NOMO-1 (cell line): ENCODE measurements around the gene BRINP2.

Source experiments
- DNase-seq, 2 experiments: peaks; one replicate each; lab custom pipeline; 2025; ENCODE audit not compliant: unreplicated experiment in 2 of 2; lab: John Stamatoyannopoulos, UW

BRINP2 gene

DNA sequence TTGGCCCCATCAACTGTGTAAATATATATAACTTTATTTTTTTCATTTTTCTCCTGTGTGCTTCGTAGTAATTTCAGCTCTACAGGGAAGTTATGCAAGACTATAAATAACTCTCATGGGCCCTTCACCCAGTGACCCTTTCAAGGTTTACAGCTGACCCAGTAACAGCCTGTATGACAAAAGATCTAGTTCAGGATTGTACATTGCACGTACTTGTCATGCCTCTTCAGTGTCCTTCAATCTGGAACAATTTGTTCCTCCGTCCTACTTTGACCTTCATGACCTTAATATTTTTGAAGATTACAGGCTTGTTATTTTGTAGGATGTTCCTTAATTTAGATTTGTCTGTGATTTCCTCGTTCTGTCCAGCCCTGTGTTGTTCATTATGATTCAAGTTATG lies 40.5 kb downstream of the BRINP2 start:
- peak in 1 of 2 experiments; percentile 2 for DNase-seq

DNA sequence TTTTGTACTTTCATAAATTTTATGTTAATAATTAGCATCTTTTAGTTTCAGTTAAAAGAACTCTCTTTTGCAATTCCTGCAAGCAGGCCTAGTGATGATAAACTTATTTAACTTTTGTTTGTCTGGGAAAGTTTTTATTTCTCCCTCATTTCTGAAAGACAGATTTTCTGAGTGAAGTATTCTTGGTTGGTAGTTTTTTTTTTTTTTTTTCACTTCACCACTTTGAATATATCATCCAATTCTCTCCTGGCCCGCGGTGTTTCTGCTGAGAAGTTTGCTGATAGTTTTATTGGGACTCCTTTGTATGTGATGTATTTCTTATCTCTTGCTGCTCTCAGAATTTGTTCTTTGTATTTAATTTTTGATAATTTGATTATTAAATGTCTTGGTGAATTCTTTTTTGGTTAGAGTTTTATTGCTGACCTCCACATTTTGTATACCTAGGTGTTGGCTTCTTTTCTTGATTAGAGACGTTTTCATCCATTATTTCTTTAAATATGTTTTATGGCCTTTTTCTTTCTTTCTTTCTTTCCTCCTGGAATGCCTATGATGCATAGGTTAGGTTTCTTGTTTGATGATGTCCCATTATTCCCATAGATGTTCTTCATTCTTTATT lies 45.9 kb downstream of the BRINP2 start:
- no peak for DNase-seq

DNA sequence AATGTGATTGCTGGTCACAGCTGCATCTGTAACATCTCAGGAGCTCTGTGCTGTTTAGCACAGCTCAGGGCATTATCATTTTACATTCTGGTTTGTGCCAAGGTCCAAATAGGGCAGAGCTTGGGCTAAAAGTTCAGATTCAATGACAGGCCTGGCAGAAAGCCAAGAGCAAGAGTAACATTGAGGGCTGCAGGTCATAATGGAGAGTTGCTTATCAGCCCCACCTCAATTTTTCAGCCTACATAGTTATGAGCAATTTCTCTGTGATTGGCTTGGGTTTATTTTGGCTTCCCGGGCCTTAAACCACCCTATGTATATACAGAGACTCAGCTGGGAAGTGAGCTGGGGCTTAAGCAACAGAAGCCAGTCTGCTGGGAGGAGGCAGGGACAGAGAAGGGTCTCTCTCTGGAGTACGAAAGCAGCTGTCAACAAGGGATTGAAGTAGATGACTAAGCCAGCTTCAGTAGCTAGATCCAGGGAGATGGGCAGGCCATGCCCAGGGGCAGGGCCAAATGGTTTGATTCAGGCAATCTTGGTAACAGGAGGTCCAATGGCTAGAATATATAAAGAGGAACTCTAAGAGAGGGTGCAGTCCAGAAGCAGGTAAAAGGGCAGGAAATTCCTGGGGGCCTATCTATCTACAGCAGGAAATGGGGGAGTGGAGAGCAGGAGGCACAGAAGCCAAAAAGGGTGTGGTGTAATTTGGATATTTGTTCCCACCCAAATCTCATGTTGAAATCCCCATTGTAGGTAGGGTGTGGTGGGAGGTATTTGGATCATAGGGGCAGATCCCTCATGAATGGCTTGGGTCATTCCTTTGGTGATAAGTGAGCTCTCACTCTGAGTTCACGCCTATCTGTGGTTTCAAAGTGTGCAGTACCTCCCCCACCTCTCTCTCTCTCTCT lies 49.0 kb downstream of the BRINP2 start:
- no peak for DNase-seq

DNA sequence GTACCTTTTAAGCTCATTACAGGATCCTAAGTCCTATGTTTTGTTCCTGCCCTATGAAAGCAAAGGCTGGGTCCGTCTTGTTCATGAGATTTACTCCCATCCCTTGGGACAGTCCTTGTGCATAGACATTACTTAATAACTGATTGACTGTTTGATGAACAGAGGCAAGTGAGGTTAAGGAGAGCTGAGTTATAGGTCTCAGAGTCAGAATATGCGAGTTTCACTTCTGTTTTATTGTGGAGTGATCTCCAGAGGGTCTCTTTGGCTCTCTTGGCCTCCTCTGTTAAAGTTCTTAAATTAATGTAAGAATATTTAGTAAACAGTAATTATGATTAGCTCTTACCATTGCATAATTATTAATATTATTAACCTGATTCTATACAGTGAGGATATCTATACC lies 52.6 kb downstream of the BRINP2 start:
- no peak for DNase-seq

DNA sequence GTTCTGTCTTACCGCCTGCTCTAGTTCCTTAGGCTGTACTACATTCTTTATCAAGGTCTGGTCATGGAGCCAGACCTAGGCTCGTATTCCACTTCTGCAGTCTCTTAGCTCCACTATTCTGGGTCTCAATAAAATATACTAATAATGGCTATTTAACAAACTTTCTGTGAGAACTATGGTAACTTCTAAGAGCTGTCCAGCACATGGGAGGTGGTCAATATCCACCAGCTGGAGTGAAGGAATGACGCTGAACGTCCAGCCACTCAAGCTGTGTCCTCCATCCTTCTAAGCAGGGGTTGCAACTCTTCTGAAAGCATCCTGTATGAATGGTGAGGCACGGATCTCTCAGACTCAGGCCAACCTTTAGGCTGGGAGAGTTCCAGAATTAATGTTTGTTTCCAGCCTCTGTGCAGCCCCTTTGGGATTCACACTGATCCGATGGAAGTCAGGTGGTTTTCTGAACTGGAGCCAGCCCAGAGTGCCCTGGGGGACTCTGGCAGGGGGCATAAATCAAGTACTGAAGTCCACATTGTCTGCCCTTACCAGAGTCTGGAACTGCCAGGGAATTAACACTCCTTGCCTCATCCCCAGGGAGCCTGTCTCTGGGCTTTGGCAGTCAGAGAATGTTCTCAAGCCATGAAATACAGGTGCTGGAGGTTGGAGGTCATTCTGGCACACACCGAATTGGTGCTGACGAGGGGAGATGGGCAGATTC lies 57.4 kb downstream of the BRINP2 start:
- DNase-seq = no peak

DNA sequence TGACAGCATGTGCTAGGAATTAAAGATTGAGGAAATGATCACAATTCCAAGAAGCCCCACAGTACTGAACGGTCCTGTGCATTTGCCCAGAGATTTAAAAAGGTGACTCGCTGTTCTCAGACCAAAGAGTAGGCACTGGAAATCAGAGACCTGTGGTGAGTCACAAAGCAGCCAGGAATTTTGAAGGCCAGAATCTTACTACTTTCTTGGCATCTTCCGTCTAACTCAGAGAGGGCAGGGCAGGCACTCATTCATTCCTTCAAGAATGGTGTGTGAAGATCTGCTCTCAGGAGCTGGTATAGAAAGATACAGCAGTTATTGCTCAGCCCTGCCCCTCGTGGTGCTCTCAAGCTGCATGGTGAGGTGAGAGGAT lies 57.9 kb downstream of the BRINP2 start:
- DNase-seq = no peak

DNA sequence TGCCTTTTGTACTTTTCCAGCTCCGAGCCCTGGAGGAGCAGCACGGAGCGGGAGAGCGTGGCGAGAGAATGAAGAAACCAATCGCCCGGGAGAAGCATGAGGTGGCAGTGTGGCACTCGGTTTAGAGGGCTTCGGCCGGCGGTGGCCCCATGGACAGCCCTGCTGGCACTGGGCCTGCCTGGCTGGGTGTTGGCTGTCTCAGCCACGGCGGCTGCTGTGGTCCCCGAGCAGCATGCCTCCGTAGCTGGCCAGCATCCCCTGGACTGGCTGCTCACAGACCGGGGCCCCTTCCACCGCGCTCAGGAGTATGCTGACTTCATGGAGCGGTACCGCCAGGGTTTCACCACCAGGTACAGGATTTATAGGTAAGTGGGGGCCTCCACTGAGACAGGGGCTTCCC lies 59.0 kb downstream of the BRINP2 start:
- no peak for DNase-seq

DNA sequence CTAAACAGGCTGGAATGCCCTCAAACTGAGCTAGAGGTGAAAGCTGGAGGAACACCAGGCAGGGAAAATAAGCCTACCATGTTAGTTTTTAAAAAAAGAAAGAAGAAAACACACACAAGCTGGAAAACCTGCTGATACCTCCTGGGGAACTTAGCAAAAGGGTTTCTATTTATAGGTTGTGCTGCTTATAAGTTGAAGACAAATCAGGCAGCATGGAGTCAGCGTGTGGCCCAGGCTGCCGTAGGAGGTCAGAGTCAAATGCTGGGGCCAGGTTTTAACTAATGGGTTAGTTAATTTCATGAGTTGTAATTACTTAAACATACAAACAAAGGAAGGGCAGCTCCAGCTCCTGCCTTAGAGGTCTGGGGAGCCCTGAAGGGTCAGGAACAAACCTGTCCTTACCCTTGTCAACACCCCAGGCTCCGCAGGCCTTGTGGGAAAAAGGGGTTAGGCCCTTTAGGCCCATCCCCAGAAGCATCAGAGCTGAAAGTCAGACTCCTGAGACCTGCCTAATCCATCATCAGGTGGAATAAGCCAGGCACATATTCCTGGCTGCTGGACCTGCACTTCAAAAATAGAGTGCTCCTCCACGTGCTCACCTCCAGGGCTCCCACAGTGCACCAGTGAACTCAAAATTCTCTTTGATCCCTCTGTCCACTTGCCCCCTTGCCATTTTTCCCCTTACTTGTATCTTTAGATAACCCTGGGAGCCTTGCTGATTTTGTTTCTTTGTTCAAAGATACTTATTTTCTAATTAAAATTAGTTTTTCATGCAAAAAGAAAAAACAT lies 59.7 kb downstream of the BRINP2 start:
- DNase-seq = no peak

DNA sequence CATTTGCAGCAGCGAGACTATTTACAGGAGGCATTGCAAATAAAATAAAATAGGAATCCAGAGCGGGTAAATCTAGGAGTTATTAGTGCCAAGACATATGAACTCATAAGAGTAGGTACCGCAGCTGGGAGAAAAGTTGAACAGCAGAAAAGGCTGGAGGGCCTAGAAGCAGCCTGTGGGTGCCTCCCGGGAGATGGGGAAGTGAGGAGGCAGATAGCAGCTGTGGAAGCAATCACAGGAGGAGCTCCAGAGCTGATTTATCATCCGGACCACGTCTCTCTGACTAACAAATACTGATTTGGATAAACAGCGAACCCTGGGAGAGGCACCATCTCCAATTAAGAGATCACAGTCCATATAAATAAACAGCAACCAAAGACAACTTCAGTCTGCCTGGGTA lies 64.6 kb downstream of the BRINP2 start:
- no peak for DNase-seq

DNA sequence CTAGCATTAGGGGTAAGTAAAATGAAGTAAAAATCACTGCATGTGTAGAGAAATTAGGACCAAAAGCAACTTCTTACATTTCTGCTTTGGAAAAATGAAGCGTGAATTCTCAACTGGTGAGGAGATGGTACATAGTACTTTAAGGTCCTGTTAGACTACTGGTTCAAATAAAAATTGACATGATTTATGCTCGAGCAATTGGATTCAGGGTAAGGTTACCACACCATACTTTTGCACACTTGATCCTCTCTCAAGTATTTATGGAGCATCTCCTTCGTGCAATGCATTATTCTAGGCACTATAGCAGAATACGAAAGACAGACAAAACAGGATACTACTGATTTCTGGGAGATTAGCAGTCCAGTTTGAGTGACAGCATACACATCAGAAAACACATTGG lies 66.2 kb downstream of the BRINP2 start:
- DNase-seq = no peak

DNA sequence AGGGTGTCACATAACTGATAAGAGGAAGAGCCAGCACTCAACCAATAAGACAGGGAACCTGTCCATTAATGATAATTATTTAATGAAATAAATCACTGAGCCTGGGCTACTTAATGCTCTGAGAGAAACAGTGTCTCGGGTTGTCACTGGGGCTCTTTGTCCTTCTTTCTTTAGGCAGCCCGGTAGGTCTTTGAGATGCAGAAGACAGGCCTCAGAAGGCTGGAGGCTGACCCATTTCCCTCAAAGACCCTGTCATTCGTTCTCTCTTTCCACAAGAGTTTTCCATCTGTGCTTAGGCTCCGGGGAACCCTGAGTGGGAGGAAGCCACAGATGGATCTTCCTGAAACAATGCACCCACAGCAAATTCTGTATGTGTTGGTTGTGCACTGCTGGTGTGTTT lies 68.2 kb downstream of the BRINP2 start:
- DNase-seq = no peak

DNA sequence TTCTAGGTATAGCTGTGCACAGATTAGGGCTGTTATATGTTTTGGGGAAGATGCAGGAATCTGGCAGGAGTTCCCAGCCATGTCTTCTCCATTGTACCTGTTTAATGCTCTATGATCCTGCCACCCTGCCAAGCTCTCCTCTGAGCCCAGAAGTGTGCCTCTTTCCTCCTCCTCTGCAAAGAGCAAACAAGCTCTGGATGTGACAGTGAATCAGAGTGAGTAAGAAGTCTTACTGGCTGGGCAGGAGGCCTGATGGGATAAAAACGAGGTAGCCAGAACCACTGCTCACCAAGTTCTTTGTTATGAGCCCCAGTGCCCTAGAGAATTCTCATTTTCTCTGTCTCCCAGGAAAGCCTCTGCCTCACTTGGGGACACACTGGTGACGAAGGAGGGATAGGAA lies 69.0 kb downstream of the BRINP2 start:
- DNase-seq = no peak

DNA sequence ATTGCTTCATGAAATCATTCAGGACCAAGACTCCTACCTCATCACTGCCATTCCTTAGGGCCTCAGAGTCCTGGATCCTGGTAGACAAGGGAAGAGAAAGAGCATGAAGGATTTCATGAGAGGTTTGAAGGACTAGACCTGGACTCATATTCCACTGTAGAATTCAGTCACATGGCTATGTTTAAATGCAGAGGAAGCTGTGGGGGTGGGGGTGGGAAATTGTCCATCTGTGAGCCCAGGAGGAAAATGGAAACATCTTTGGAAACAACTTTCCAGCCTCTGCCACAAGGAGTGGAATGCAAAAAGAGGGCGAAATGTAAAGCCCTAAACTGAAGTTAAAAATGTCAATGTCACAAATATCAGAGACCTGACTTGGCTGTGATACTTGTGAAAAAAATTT lies 73.0 kb downstream of the BRINP2 start:
- DNase-seq = no peak

DNA sequence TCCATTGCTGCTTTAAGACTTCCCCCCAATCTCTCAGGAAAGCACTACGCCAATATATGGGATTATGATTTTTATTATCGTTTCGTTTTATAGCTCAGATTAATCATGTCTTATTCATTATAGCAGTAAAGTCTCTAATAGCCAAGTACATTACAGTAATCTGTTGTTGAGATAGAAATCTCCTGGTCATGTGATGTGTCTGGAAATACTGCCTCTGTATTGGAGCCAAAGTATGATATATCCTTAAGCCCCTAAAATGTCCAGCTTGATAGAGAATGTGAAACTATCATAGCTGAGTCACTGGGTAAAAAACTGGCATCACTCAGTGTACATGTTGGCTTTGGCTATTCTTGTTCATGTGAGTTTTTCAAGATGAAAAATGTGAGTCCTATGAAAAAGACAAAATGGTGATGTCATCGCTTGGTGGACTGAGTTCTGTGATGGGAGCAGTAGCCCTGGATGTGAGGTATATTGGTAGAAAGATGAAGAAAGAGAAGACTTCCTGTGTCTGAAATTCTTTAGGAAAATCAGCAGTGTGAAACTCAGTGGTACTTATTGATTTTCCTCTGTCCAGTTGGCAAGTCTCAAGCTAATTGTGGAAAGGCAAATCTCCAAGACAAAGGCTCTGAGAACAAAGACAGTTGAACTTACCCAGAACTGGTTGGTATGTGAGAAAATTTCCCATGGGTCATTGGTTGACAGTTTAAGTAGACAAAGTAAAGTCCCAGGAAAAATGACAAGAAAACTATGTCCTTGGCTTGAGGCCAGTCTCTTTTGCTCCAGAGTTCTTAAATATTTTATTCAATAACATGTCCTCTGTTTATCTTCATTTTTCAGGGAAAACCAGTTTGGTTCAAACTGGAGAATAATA lies 76.2 kb downstream of the BRINP2 start:
- DNase-seq = no peak

DNA sequence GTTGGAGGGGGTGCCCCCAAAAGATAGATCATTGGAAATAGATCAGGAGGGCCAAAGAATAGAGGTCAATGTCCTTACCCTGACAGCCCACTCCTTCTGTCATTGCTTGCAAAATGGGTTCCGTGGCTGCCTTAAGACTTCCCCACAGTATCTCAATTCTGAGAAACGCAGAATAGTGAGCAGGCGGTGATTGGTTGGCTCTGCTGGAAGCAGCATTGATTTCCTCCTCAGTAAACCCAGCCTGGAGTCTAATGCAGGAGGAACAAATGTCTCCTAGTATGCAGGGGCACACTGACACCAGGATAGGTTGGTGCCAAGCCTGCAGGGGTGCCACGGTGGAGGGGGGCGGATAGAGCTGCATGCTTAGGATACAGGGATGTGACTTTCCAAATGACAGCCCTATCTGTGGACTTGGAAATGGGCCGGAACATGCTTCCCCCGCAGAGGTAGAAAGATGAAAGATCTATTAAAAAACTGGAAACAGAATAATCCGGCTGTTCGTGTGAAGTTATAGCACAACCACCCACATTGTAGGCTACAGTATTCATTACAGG lies 76.9 kb downstream of the BRINP2 start:
- DNase-seq = no peak

DNA sequence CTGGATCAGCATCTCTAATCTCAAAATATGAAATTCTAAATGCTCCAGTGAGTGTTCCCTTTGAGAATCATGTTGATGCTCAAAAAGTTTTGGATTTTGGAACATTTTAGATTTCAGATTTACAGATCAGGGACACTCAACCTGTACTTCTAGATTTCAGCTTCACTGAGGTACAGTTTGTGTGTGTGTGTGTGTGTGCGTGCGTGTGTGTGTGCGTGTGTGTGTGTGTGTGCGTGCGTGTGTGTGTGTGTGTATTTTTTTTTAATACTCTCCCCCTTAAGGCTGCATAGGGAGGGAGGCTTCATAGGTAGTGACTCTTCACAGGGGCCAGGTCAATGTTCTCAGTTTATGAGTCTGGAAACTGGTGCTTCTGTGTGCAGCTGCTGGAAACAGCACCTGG lies 77.5 kb downstream of the BRINP2 start:
- DNase-seq = no peak

DNA sequence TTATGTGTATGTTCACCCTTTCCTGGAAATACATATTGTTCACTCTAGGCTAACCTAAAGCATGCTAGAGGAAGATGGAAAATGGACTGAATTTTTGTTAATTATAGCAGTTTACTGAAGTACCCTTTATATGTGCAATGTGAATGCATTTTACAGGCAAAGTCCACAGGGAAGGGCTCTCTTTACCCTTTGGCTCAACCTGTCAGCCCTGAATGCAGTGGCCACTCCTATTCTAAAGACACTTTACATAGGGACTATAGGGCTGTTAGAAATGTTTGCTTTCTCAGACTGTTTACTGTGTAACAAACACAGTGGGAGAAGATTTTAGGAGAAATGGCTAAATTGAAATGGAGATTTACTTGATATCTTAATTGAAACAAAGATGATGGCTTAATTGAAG lies 78.5 kb downstream of the BRINP2 start:
- DNase-seq = no peak

DNA sequence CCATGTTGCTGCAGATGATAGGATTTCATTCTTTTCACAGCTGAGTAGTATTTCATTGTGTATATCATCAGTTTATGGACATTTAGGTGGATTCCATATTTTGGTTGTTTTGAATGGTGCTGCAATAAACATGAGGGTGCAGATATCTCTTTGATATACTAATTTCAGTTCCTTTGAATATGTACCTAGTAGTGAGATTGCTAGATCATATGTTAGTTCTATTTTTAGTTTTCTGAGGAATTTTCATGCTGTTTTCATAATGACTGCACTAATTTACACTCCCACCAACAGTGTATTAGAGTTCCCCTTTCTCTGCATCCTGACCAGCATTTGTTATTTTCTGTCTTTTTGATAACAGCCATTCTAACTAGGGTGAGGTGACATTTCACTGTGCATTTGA lies 82.1 kb downstream of the BRINP2 start:
- no peak for DNase-seq

DNA sequence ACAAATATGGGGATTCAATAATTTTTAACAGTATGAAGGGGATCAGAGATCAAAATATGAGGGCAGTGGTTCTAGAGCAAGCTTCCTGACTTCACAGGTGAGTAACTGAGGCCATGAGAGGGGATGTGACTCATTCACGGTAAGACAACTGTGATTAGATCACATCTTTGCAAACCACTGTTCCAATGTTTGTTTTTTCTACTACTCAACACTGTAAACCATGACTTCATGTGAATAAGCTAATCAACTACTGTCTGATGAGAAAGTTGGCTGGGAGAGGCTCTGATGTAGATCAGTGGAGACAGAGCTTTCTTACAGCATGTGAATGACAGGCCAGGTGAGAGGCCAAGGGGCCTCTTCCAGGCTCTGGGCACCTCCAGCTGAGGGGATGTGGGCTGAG lies 84.7 kb downstream of the BRINP2 start:
- DNase-seq = no peak
